Activated CD8-positive, alpha-beta T cell treated with anti-CD3 and anti-CD28 coated beads for 36 hours (primary cell): ENCODE results near the gene ARG2. TPM values are rescaled to one million over a fixed set of nuclear protein-coding genes. Genes with fewer than 3 reads are reported as not detected.
A peak's percentile ranks its signal among the peaks of the same experiment; 100 is the strongest.
"Not testable (repeated sequence)": the region's sequence is repeated elsewhere in the genome, so short reads cannot be mapped to it uniquely, and the experiment has no call there.

Experiments
- ATAC-seq: fragments of 200-7000 bp; cut with Tn5 transposase; one replicate; pipeline ENCODE4 v1.10.0; 2021; ENCODE audit warnings: mild to moderate bottlenecking, moderate library complexity
- CTCF ChIA-PET: fragments of 350-600 bp; sonication (Branson Sonifier 250); formaldehyde crosslinking; loops from one replicate; lab custom pipeline; 2021; ENCODE audit warnings: antibody characterized with exemption; lab: Charles Lee
- POLR2A ChIA-PET: fragments of 350-600 bp; sonication (Branson Sonifier 250); formaldehyde crosslinking; loops from one replicate; lab custom pipeline; 2021; ENCODE audit warnings: antibody characterized with exemption; lab: Charles Lee
- DNase-seq: peaks from one replicate; pipeline ENCODE4 v3.0.0-alpha.2; 2020
- H3K27ac Mint-ChIP-seq: one replicate; pipeline ENCODE4 v1.8.0; 2021; ENCODE audit warnings: mild to moderate bottlenecking, mixed read lengths
- H3K27me3 Mint-ChIP-seq: one replicate; pipeline ENCODE4 v1.8.0; 2021; ENCODE audit warnings: mixed read lengths
- H3K36me3 Mint-ChIP-seq: one replicate; pipeline ENCODE4 v1.8.0; 2021; ENCODE audit warnings: low read depth, mixed read lengths
- H3K4me1 Mint-ChIP-seq: one replicate; pipeline ENCODE4 v1.8.0; 2021; ENCODE audit warnings: low read depth, mixed read lengths
- H3K4me3 Mint-ChIP-seq: one replicate; pipeline ENCODE4 v1.8.0; 2021; ENCODE audit warnings: mild to moderate bottlenecking, moderate library complexity, mixed read lengths
- H3K9me3 Mint-ChIP-seq: one replicate; pipeline ENCODE4 v1.8.0; 2021; ENCODE audit warnings: mixed read lengths
- CTCF ChIP-seq: fragments of 200-600 bp; IDR thresholded peaks from one replicate; pipeline ENCODE4 v1.8.0; 2022; ENCODE audit warnings: antibody characterized with exemption, mild to moderate bottlenecking
- intact Hi-C: fragments of 100-400 bp; cut with micrococcal nuclease; formaldehyde crosslinking; loops from one replicate; pipeline ENCODE4 v1.10.0; 2022
- total RNA-seq, 2 experiments: library from RNA; stranded (reverse); gene quantifications; one replicate each; pipeline ENCODE4 v1.2.3, GENCODE V29; 2021

The ARG2 gene
- total RNA-seq, 2 experiments from 2014 or later = 9.9 TPM

GRCh38 chr14:67583711-67584644, 35.7 kb upstream of the ARG2 start:
- Mint-ChIP-seq H3K4me1 (no peaks in the 10 kb centered on the region), H3K27me3 (no peaks in the 10 kb centered on the region), H3K27ac (no peak overlapping the region), H3K9me3 (no peaks in the 10 kb centered on the region), H3K36me3 (no peaks in the 10 kb centered on the region), H3K4me3 (no peak overlapping the region)
- POLR2A ChIA-PET = no interaction called here
- peak; percentile 51 for TF ChIP-seq CTCF
- DNase-seq = peak; percentile 39
- CTCF ChIA-PET = interaction anchor here (0.7 to 6.9 kb wide), 22 partner anchors 12 to 157 kb away, joined by 3 to 75 read pairs (median 4); partner anchors contain the start of genes PIGH, RDH12 and VTI1B
- peak; percentile 80 for ATAC-seq
- intact Hi-C loops = loop anchor here (10.0 kb wide), 1 partner anchor 121 kb away; the partner anchor contains the start of gene RDH12

GRCh38 chr14:67584978-67585377, 34.7 kb upstream of the ARG2 start:
- intact Hi-C loops = loop anchor here (10.0 kb wide), 1 partner anchor 120 kb away; the partner anchor contains the start of gene RDH12
- no peak for ATAC-seq
- no peaks in the 10 kb centered on the region for H3K36me3 Mint-ChIP-seq
- no peaks in the 10 kb centered on the region for H3K4me1 Mint-ChIP-seq
- no peak for TF ChIP-seq CTCF
- no peaks in the 10 kb centered on the region for H3K9me3 Mint-ChIP-seq
- H3K27ac Mint-ChIP-seq = no peak overlapping the region
- H3K4me3 Mint-ChIP-seq = no peak overlapping the region
- no peak for DNase-seq
- H3K27me3 Mint-ChIP-seq = no peaks in the 10 kb centered on the region
- ChIA-PET CTCF (interaction anchor here (0.7 to 6.9 kb wide), 21 partner anchors 11 to 158 kb away, joined by 3 to 75 read pairs (median 4); partner anchors contain the start of genes PIGH, RDH12 and VTI1B), POLR2A (interaction anchor here (0.7 kb wide), 1 partner anchor 26 kb away, joined by 3 read pairs; no protein-coding TSS in a partner anchor)

- TF ChIP-seq CTCF = no peak
- no peak for ATAC-seq
- H3K27ac Mint-ChIP-seq = no peak overlapping the region
- H3K4me1 Mint-ChIP-seq = no peaks in the 10 kb centered on the region
- H3K9me3 Mint-ChIP-seq = no peaks in the 10 kb centered on the region
- intact Hi-C loops = loop anchor here (10.0 kb wide), 1 partner anchor 118 kb away; the partner anchor contains the start of gene RDH12
- DNase-seq = no peak
- no peaks in the 10 kb centered on the region for H3K27me3 Mint-ChIP-seq
- H3K36me3 Mint-ChIP-seq = no peaks in the 10 kb centered on the region
- POLR2A ChIA-PET = interaction anchor here (1.6 to 1.7 kb wide), 2 partner anchors 10 to 14 kb away, joined by 3 to 7 read pairs; partner anchors contain the start of gene PIGH
- H3K4me3 Mint-ChIP-seq = no peak overlapping the region
- CTCF ChIA-PET = interaction anchor here (1.5 to 6.9 kb wide), 5 partner anchors 14 to 159 kb away, joined by 3 to 75 read pairs (median 29); partner anchors contain the start of genes PIGH and RDH12
These were observed 33.4 kb upstream of the ARG2 start for GRCh38 chr14:67586369-67586768.

- CTCF ChIA-PET = interaction anchor here (0.9 to 2.3 kb wide), 6 partner anchors 8 to 162 kb away, joined by 3 to 7 read pairs (median 6); no protein-coding TSS in a partner anchor
- intact Hi-C loops = loop anchor here (10.0 kb wide), 1 partner anchor 116 kb away; the partner anchor contains the start of gene RDH12
- no peak for ATAC-seq
- POLR2A ChIA-PET = interaction anchor here (1.0 kb wide), 1 partner anchor 11 kb away, joined by 3 read pairs; the partner anchor contains the start of gene PIGH
- H3K4me3 Mint-ChIP-seq = no peak overlapping the region
- H3K27ac Mint-ChIP-seq = no peak overlapping the region
- H3K36me3 Mint-ChIP-seq = peaks cover 8% of the 10 kb centered on the region
- no peaks in the 10 kb centered on the region for H3K27me3 Mint-ChIP-seq
- no peaks in the 10 kb centered on the region for H3K4me1 Mint-ChIP-seq
- no peaks in the 10 kb centered on the region for H3K9me3 Mint-ChIP-seq
- DNase-seq = no peak
- TF ChIP-seq CTCF = no peak
These were observed 30.4 kb upstream of the ARG2 start for GRCh38 chr14:67589204-67589770.

- peak overlapping the region; percentile 52 for H3K27ac Mint-ChIP-seq
- CTCF ChIA-PET = interaction anchor here (0.6 to 1.4 kb wide), 3 partner anchors 13 to 25 kb away, joined by 3 to 4 read pairs (median 4); no protein-coding TSS in a partner anchor
- intact Hi-C loops, H3K27me3 Mint-ChIP-seq, DNase-seq, ATAC-seq, H3K4me3 Mint-ChIP-seq, H3K9me3 Mint-ChIP-seq, POLR2A ChIA-PET: not testable (repeated sequence)
- peaks cover 26% of the 10 kb centered on the region for H3K4me1 Mint-ChIP-seq
- peaks cover 23% of the 10 kb centered on the region for H3K36me3 Mint-ChIP-seq
These were observed 26.1 kb upstream of the ARG2 start for GRCh38 chr14:67593650-67594049.
